Caco-2 (cell line): Measurements from ENCODE around the gene ZNF609. TPM values are rescaled to one million over a fixed set of nuclear protein-coding genes. Genes with fewer than 3 reads are reported as not detected.
"Not testable (repeated sequence)": the region's sequence is repeated elsewhere in the genome, so short reads cannot be mapped to it uniquely, and the experiment has no call there.

Experiments
- BruUV-seq: library from RNA; stranded (reverse); fragments of 400-500 nt; replicated peaks from 2 replicates; lab custom pipeline; 2021; lab: Mats Ljungman, UMichigan
- CTCF ChIA-PET: fragments of 300-600 bp; sonication (Branson Sonifier 250); formaldehyde crosslinking; loops from one replicate; lab custom pipeline; 2022; ENCODE audit warnings: antibody characterized with exemption; lab: Charles Lee
- POLR2A ChIA-PET: fragments of 300-600 bp; sonication (Branson Sonifier 250); formaldehyde crosslinking; loops from one replicate; lab custom pipeline; 2022; ENCODE audit warnings: antibody characterized with exemption; lab: Charles Lee
- DNase-seq, 2 experiments: peaks; one replicate each; pipeline versions ENCODE4 v3.0.0 to v3.0.0-alpha.2; 2020 to 2022
- H3K27me3 ChIP-seq: replicated peaks from 2 replicates; pipeline ENCODE4 v1.6.0; 2011; ENCODE audit warnings: low read length; ENCODE audit not compliant: control insufficient read depth, insufficient read depth
- H3K36me3 ChIP-seq: 2 replicates; pipeline ENCODE4 v1.5.1; 2011; ENCODE audit warnings: low read length; ENCODE audit not compliant: control insufficient read depth, insufficient read depth
- H3K4me1 ChIP-seq: fragments of 250-450 bp; sonication (Bioruptor Pico); 2 replicates; pipeline ENCODE4 v1.5.1; 2020; ENCODE audit warnings: mild to moderate bottlenecking
- H3K4me3 ChIP-seq: 2 replicates; pipeline ENCODE4 v1.5.1; 2011; ENCODE audit warnings: low read depth, mild to moderate bottlenecking, control low read depth, low read length
- H3K9me3 ChIP-seq: fragments of 250-450 bp; sonication (Bioruptor Pico); 2 replicates; pipeline ENCODE4 v1.5.1; 2020; ENCODE audit warnings: mild to moderate bottlenecking, moderate library complexity
- H3K27ac Mint-ChIP-seq: one replicate; pipeline ENCODE4 v1.8.0; 2022; ENCODE audit warnings: mixed read lengths; ENCODE audit not compliant: unreplicated experiment
- H3K27me3 Mint-ChIP-seq: one replicate; pipeline ENCODE4 v1.8.0; 2022; ENCODE audit warnings: mixed read lengths; ENCODE audit not compliant: insufficient read depth, unreplicated experiment
- H3K36me3 Mint-ChIP-seq: one replicate; pipeline ENCODE4 v1.8.0; 2022; ENCODE audit warnings: mild to moderate bottlenecking, mixed read lengths; ENCODE audit not compliant: insufficient read depth, unreplicated experiment
- H3K4me1 Mint-ChIP-seq: one replicate; pipeline ENCODE4 v1.8.0; 2022; ENCODE audit warnings: low read depth, mixed read lengths; ENCODE audit not compliant: unreplicated experiment
- H3K4me3 Mint-ChIP-seq: one replicate; pipeline ENCODE4 v1.8.0; 2022; ENCODE audit warnings: mild to moderate bottlenecking, moderate library complexity, mixed read lengths; ENCODE audit not compliant: unreplicated experiment
- H3K9me3 Mint-ChIP-seq: one replicate; pipeline ENCODE4 v1.8.0; 2022; ENCODE audit warnings: mixed read lengths; ENCODE audit not compliant: unreplicated experiment
- intact Hi-C: fragments of 100-400 bp; cut with micrococcal nuclease; formaldehyde crosslinking; loops from one replicate; pipeline ENCODE4 v1.10.0; 2022; ENCODE audit not compliant: unreplicated experiment
- total RNA-seq: library from RNA; stranded (reverse); gene quantifications from 2 replicates; pipeline ENCODE4 v1.2.3, GENCODE V29; 2022
- TF ChIP-seq, protein P1 (sequence below), 2 experiments: fragments of 200-600 bp in 1 of 2; IDR thresholded peaks; 1 replicate in 1 of 2; 2 replicates in 1 of 2; pipeline versions ENCODE4 v1.5.1 to v1.8.0; 2011 to 2022; ENCODE audit warnings: antibody characterized with exemption in 1 of 2, control low read depth in 1 of 2, inconsistent platforms in 1 of 2, low read depth in 1 of 2, low read length in 1 of 2, mild to moderate bottlenecking in 1 of 2, moderate library complexity in 1 of 2; ENCODE audit not compliant: insufficient read depth in 1 of 2, severe bottlenecking in 1 of 2, unreplicated experiment in 1 of 2

ZNF609 gene
- total RNA-seq, 1 experiment from 2014 or later: 30.1 TPM

DNA sequence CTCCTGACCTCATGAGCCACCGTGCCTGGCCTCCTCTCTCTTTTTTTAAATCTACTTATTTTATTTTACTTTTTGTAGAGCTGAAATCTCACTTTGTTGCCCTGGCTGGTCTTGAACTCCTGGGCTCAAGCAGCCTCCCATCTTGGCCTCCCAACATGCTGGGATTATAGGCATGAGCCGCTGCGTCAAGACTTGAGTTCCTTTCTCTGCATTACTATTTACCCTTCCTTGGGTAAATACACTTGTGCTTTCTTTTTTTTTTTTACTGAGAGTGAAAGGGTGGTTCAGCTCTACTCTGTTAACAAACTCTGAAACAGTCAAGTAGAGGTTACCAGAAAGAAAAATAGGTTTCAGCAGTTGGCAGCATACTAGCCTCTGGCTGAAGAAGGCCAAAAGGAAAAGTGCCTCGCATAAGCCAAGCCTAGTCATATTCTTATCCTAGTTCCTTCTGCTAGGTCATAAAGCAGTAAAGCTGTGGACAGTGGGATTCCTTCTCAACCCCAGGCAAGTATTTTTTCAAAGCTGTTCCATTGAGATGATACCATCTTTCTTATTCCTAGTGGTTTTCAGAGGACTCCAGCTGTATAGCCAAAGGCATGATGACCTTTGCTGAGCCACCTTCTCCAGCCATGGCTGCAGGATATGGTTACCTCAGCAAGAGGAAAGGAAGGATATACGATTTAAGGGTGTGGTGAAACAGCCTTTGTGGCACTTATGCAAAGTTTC, 179.9 kb downstream of the ZNF609 start:
- no peaks in the 10 kb centered on the region for H3K9me3 Mint-ChIP-seq
- intact Hi-C loops: loop anchor here (5.0 kb wide), 1 partner anchor 183 kb away; no protein-coding TSS in a partner anchor
- H3K36me3 ChIP-seq: no peaks in the 10 kb centered on the region
- H3K4me3 ChIP-seq: no peak overlapping the region
- H3K27me3 ChIP-seq: no peaks in the 10 kb centered on the region
- no TSS peak for BruUV-seq
- TF ChIP-seq, protein P1, sequence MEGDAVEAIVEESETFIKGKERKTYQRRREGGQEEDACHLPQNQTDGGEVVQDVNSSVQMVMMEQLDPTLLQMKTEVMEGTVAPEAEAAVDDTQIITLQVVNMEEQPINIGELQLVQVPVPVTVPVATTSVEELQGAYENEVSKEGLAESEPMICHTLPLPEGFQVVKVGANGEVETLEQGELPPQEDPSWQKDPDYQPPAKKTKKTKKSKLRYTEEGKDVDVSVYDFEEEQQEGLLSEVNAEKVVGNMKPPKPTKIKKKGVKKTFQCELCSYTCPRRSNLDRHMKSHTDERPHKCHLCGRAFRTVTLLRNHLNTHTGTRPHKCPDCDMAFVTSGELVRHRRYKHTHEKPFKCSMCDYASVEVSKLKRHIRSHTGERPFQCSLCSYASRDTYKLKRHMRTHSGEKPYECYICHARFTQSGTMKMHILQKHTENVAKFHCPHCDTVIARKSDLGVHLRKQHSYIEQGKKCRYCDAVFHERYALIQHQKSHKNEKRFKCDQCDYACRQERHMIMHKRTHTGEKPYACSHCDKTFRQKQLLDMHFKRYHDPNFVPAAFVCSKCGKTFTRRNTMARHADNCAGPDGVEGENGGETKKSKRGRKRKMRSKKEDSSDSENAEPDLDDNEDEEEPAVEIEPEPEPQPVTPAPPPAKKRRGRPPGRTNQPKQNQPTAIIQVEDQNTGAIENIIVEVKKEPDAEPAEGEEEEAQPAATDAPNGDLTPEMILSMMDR (IDR thresholded peaks at IDR 0.05; ENCODE audit: insufficient read depth in 1 of 2, low read depth in 1 of 2, low read length in 1 of 2, severe bottlenecking in 1 of 2, unreplicated experiment in 1 of 2): no peak
- H3K4me1 ChIP-seq: peaks cover 81% of the 10 kb centered on the region
- DNase-seq: no peak
- peaks cover 5% of the 10 kb centered on the region for H3K36me3 Mint-ChIP-seq
- no peaks in the 10 kb centered on the region for H3K27me3 Mint-ChIP-seq
- H3K9me3 ChIP-seq: no peaks in the 10 kb centered on the region
- peaks cover 59% of the 10 kb centered on the region for H3K4me1 Mint-ChIP-seq
- ChIA-PET CTCF (interaction anchor here (0.6 kb wide), 1 partner anchor 15 kb away, joined by 3 read pairs; no protein-coding TSS in a partner anchor), POLR2A (no interaction called here)
- peak overlapping the region; percentile 84 for H3K27ac Mint-ChIP-seq
- H3K4me3 Mint-ChIP-seq: no peak overlapping the region

- ChIA-PET CTCF (interaction anchor here (1.0 to 1.2 kb wide), 2 partner anchors 8 to 9 kb away, joined by 4 read pairs; no protein-coding TSS in a partner anchor), POLR2A (interaction anchor here (0.6 kb wide), 1 partner anchor 21 kb away, joined by 3 read pairs; no protein-coding TSS in a partner anchor)
- Mint-ChIP-seq H3K4me3 (peak overlapping the region; percentile 65), H3K9me3 (no peaks in the 10 kb centered on the region), H3K4me1 (peaks cover 40% of the 10 kb centered on the region), H3K27ac (peak overlapping the region; percentile 65), H3K27me3 (no peaks in the 10 kb centered on the region), H3K36me3 (peaks cover 5% of the 10 kb centered on the region)
- H3K4me1 ChIP-seq: peaks cover 61% of the 10 kb centered on the region
- H3K4me3 ChIP-seq: no peak overlapping the region
- no peaks in the 10 kb centered on the region for H3K27me3 ChIP-seq
- peak in 1 of 2 experiments; percentile 48 for DNase-seq
- H3K36me3 ChIP-seq: no peaks in the 10 kb centered on the region
- intact Hi-C loops: loop anchor here (1.0 to 5.0 kb wide), 2 partner anchors 8 to 186 kb away; no protein-coding TSS in a partner anchor
- no peaks in the 10 kb centered on the region for H3K9me3 ChIP-seq
- TF ChIP-seq, protein P1 (IDR thresholded peaks at IDR 0.05; ENCODE audit: insufficient read depth in 1 of 2, low read depth in 1 of 2, low read length in 1 of 2, severe bottlenecking in 1 of 2, unreplicated experiment in 1 of 2): no peak
- no TSS peak for BruUV-seq
Measured at GRCh38 chr15:64642875-64643274, 182.5 kb downstream of the ZNF609 start.

DNA sequence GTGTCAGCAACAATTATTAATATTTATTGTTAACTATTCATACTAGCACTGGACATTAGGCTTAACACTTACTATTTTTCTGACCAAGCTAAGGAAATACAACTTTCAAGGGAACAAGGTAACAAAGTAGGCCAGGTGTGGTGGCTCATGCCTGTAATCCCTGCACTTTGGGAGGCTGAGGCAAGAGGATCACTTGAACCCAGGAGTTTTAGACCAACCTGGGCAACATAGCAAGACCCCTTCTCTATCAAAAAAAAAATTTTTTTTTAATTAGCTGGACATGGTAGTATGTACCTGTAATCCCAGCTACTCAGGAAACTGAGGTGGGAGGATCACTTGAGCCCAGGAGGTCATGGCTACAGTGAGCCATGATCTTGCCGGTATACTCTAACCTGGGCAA, 183.3 kb downstream of the ZNF609 start:
- ChIA-PET CTCF (no interaction called here), POLR2A (no interaction called here)
- peaks cover 40% of the 10 kb centered on the region for H3K4me1 Mint-ChIP-seq
- no peaks in the 10 kb centered on the region for H3K9me3 Mint-ChIP-seq
- DNase-seq: no peak
- no peak overlapping the region for H3K4me3 Mint-ChIP-seq
- H3K36me3 ChIP-seq: no peaks in the 10 kb centered on the region
- TF ChIP-seq, protein P1 (IDR thresholded peaks at IDR 0.05; ENCODE audit: insufficient read depth in 1 of 2, low read depth in 1 of 2, low read length in 1 of 2, severe bottlenecking in 1 of 2, unreplicated experiment in 1 of 2): no peak
- peaks cover 54% of the 10 kb centered on the region for H3K4me1 ChIP-seq
- no TSS peak for BruUV-seq
- no peaks in the 10 kb centered on the region for H3K27me3 Mint-ChIP-seq
- no peak overlapping the region for H3K4me3 ChIP-seq
- no peaks in the 10 kb centered on the region for H3K27me3 ChIP-seq
- H3K36me3 Mint-ChIP-seq: peaks cover 5% of the 10 kb centered on the region
- intact Hi-C loops: loop anchor here (1.0 to 5.0 kb wide), 2 partner anchors 8 to 186 kb away; no protein-coding TSS in a partner anchor
- H3K27ac Mint-ChIP-seq: peak overlapping the region; percentile 65
- no peaks in the 10 kb centered on the region for H3K9me3 ChIP-seq

- H3K36me3 ChIP-seq, H3K9me3 ChIP-seq, H3K27me3 Mint-ChIP-seq, H3K4me3 ChIP-seq, CTCF ChIA-PET, H3K27ac Mint-ChIP-seq, H3K4me3 Mint-ChIP-seq, POLR2A ChIA-PET, H3K9me3 Mint-ChIP-seq, H3K27me3 ChIP-seq, BruUV-seq, H3K36me3 Mint-ChIP-seq, DNase-seq: not testable (repeated sequence)
- peaks cover 40% of the 10 kb centered on the region for H3K4me1 Mint-ChIP-seq
- intact Hi-C loops: loop anchor here (5.0 kb wide), 1 partner anchor 188 kb away; no protein-coding TSS in a partner anchor
- H3K4me1 ChIP-seq: peaks cover 43% of the 10 kb centered on the region
Measured at GRCh38 chr15:64644811-64645210, 184.4 kb downstream of the ZNF609 start.
